Breast epithelium (tissue), 3 donors: Measurements from ENCODE around the gene HDAC7.

ENCODE experiments used
- POLR2A ChIP-seq: fragments of 450-650 bp; IDR thresholded peaks from one replicate; pipeline ENCODE4 v1.6.1; 2016; ENCODE audit warnings: antibody characterized with exemption, mild to moderate bottlenecking, moderate library complexity
- POLR2AphosphoS5 ChIP-seq, 3 donors: sonication (generic); formaldehyde crosslinking; IDR thresholded peaks; one replicate each; pipeline ENCODE4 v1.6.1; 2017; ENCODE audit warnings: antibody characterized with exemption in 3 of 3
- TF ChIP-seq, protein P1 (sequence below), 3 donors: fragments of 450-650 bp; IDR thresholded peaks; one replicate each; pipeline ENCODE4 v1.5.1; 2016 to 2017; ENCODE audit warnings: antibody characterized with exemption in 3 of 3, mild to moderate bottlenecking in 3 of 3, moderate library complexity in 3 of 3

DNA sequence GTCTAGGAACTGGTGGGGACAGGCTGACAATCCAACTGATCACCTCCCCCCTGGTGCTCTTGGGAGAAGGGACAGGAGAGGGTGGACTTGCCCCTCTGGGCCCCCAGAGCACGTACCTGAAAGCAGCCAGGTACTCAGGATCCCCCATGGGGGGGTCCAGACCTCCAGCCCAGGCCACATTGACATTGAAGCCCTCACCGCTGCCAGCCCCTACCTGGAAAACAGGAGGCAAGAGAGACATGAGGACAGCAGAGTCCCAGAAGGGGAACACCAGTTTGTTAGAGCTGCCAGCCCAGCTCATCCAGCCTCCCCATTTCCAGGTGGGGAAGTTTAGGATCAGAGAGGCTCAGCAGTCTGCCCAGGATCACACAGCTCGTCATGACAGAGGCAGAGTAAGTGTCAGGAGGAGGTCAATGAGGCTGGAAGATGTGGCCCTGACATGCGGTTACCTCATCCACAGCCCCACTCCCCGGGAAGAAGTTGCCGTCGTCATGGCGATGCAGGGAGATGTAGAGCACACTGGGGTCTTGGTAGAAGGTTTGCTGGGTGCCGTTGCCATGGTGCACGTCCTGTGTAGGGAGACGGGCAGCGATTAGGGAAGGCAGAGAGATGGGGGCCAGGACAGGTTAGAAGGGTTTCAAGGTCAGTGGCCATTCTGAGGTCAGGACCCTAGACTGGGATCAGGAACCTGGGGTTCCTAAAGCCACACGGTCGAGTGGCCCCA, 31.9 kb downstream of the HDAC7 start:
- TF ChIP-seq POLR2A (no peak), POLR2AphosphoS5 (IDR thresholded peaks at IDR 0.05) (no peak)
- TF ChIP-seq, protein P1, sequence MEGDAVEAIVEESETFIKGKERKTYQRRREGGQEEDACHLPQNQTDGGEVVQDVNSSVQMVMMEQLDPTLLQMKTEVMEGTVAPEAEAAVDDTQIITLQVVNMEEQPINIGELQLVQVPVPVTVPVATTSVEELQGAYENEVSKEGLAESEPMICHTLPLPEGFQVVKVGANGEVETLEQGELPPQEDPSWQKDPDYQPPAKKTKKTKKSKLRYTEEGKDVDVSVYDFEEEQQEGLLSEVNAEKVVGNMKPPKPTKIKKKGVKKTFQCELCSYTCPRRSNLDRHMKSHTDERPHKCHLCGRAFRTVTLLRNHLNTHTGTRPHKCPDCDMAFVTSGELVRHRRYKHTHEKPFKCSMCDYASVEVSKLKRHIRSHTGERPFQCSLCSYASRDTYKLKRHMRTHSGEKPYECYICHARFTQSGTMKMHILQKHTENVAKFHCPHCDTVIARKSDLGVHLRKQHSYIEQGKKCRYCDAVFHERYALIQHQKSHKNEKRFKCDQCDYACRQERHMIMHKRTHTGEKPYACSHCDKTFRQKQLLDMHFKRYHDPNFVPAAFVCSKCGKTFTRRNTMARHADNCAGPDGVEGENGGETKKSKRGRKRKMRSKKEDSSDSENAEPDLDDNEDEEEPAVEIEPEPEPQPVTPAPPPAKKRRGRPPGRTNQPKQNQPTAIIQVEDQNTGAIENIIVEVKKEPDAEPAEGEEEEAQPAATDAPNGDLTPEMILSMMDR (IDR thresholded peaks at IDR 0.05): no peak
